Lung (tissue), 12 donors: ENCODE measurements around the gene UBE2C. TPM values are rescaled to one million over a fixed set of nuclear protein-coding genes. Genes with fewer than 3 reads are reported as not detected.
A peak's percentile ranks its signal among the peaks of the same experiment; 100 is the strongest.

ENCODE experiments used
- ATAC-seq: fragments of 200-7000 bp; cut with Tn5 transposase; one replicate; pipeline ENCODE4 v1.9.1; 2020; ENCODE audit warnings: moderate number of reproducible peaks; ENCODE audit not compliant: insufficient read depth, low FRiP score
- DNase-seq, 3 donors: peaks; one replicate each; pipeline ENCODE4 v3.0.0-alpha.2; 2013 to 2017
- H3K27ac ChIP-seq, 2 donors: one replicate each; pipeline ENCODE4 v1.5.1; 2013; ENCODE audit warnings: mild to moderate bottlenecking in 2 of 2, moderate library complexity in 2 of 2, control low read depth in 1 of 2, inconsistent platforms in 1 of 2, low read depth in 1 of 2, low read length in 1 of 2
- H3K27me3 ChIP-seq, 3 donors: one replicate each; pipeline ENCODE4 v1.5.1; 2013; ENCODE audit warnings: low read length in 2 of 3; ENCODE audit not compliant: control insufficient read depth in 3 of 3, insufficient read depth in 3 of 3
- H3K36me3 ChIP-seq, 4 donors: one replicate each; pipeline ENCODE4 v1.5.1; 2013; ENCODE audit warnings: low read length in 4 of 4, mild to moderate bottlenecking in 1 of 4, moderate library complexity in 1 of 4; ENCODE audit not compliant: control insufficient read depth in 4 of 4, insufficient read depth in 4 of 4
- H3K4me1 ChIP-seq, 5 donors: one replicate each; pipeline ENCODE4 v1.5.1; 2013; ENCODE audit warnings: low read length in 5 of 5, mild to moderate bottlenecking in 2 of 5, moderate library complexity in 1 of 5; ENCODE audit not compliant: control insufficient read depth in 5 of 5, insufficient read depth in 5 of 5
- H3K4me3 ChIP-seq: one replicate; pipeline ENCODE4 v1.5.1; 2013; ENCODE audit warnings: mild to moderate bottlenecking, control low read depth, moderate library complexity
- H3K9ac ChIP-seq, 2 donors: one replicate each; pipeline ENCODE4 v1.5.1; 2013; ENCODE audit warnings: low read length in 2 of 2, control low read depth in 1 of 2; ENCODE audit not compliant: insufficient read depth in 1 of 2
- H3K9me3 ChIP-seq, 4 donors: one replicate each; pipeline ENCODE4 v1.5.1; 2013; ENCODE audit warnings: low read length in 3 of 4, mild to moderate bottlenecking in 1 of 4, moderate library complexity in 1 of 4; ENCODE audit not compliant: control insufficient read depth in 4 of 4, insufficient read depth in 3 of 4
- WGBS, 2 donors: extraction: QIAGEN DNeasy Blood & Tissue Kit; methylation state at CpG; one replicate each; pipeline ENCODE4 v1.1.7; 2013; 5-methylcytosine and 5-hydroxymethylcytosine counted together
- polyA plus RNA-seq, 2 donors: library from polyadenylated mRNA; stranded (reverse); fragments of 200-250 nt; gene quantifications; one replicate each; pipeline ENCODE4 v1.2.1, GENCODE V29; 2013
- total RNA-seq, 2 donors: library from RNA; depleted of rRNA in 1 of 2; stranded (reverse); fragments of >200 nt in 1 of 2; gene quantifications; one replicate each; pipeline ENCODE4 v1.2.1, GENCODE V29; 2014 to 2021
- TF ChIP-seq, protein P1 (sequence below): IDR thresholded peaks from 2 replicates; pipeline ENCODE4 v1.5.1; 2012; ENCODE audit warnings: mild to moderate bottlenecking; ENCODE audit errors: control extremely low read depth, extremely low read depth
- donor health status: control.
- donor health status: control.
- donor health status: Bipolar disorder and iron deficiency.
- donor health status: healthy.
- donor health status: DM: yes; HTN: yes; CAD: no.

The UBE2C gene
- total and polyA plus RNA-seq, 4 donors: 2.5 to 17.0 (median 5.5) TPM

DNA sequence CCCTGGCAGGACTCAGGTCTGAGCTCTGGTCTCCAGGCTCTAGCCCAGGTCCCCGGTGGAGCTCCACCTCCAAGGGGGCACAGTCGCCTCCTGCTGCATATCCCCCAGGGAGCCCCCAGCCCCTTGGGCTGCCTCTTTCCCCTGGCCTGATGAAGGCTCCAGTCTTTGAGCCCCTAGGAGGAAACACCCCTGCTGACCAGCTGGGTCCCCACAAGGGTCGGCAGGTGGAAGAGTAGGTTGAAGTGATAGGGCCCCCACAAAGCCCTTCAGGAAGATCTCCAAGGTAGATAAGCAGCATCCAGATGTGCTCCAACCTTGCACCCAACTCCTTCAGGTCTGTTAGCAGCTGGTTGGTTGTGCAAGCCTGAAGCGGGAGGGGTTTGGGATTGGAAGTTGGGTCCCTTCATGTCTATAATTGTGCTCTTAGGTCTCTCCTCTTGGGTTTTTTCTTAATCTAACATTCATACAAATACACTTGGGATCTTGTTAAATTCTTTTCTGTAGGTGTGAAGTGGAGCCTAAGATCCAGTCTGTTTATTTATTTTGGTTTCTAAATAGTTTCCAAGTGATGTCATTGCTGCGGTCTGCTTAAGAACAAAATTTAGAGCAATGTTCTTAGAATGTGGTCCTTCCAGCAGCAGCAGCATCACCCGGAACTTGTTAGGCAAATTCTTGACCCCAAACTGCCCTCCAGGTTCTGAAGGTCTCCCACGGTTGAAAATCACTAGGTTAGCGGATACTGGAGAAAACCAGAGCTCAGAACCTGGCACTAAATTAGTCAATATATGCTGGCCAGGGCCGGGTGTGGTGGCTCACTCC is 5.1 kb downstream of the UBE2C start:
- Histone ChIP-seq H3K9ac (no peak overlapping the region), H3K4me1 (peaks cover 0 to 23% (median 1%) of the 10 kb centered on the region in 5 donors), H3K9me3 (no peaks in the 10 kb centered on the region), H3K27ac (no peak overlapping the region), H3K36me3 (no peaks in the 10 kb centered on the region), H3K27me3 (peaks cover 0 to 7% (median 3%) of the 10 kb centered on the region in 3 donors), H3K4me3 (no peak overlapping the region)
- ATAC-seq: peak; percentile 48
- 46 to 71% methylated on average over 9 of the region's 9 CpGs for WGBS, 2 donors
- TF ChIP-seq, protein P1, sequence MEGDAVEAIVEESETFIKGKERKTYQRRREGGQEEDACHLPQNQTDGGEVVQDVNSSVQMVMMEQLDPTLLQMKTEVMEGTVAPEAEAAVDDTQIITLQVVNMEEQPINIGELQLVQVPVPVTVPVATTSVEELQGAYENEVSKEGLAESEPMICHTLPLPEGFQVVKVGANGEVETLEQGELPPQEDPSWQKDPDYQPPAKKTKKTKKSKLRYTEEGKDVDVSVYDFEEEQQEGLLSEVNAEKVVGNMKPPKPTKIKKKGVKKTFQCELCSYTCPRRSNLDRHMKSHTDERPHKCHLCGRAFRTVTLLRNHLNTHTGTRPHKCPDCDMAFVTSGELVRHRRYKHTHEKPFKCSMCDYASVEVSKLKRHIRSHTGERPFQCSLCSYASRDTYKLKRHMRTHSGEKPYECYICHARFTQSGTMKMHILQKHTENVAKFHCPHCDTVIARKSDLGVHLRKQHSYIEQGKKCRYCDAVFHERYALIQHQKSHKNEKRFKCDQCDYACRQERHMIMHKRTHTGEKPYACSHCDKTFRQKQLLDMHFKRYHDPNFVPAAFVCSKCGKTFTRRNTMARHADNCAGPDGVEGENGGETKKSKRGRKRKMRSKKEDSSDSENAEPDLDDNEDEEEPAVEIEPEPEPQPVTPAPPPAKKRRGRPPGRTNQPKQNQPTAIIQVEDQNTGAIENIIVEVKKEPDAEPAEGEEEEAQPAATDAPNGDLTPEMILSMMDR: no peak
- peak in 2 of 3 donors; percentile 50 to 69 for DNase-seq

DNA sequence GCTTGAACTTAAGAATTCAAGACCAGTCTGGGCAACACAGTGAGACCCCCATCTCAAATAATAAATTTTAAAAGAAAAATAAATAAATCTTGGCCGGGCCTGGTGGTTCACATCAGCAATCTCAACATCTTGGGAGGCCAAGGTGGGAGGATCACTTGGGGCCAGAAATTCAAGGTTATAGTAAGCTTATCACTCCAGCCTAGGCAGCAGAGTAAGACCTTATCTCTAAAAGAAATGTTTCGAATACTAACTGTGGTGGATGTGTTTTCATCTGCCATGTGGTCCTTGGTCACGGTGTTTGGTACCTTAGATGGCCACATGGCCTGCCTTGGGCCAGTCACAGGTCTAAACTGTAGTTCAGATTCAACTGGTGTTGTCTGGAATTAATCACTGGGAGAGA is 5.8 kb downstream of the UBE2C start:
- no peak for ATAC-seq
- TF ChIP-seq, protein P1: no peak
- peaks cover 0 to 9% (median 7%) of the 10 kb centered on the region in 3 donors for H3K27me3 ChIP-seq
- H3K27ac ChIP-seq: no peak overlapping the region
- H3K36me3 ChIP-seq: no peaks in the 10 kb centered on the region
- 80 to 86% methylated on average over 3 of the region's 3 CpGs for WGBS, 2 donors
- no peak overlapping the region for H3K4me3 ChIP-seq
- DNase-seq: no peak
- H3K4me1 ChIP-seq: peaks cover 0 to 23% (median 7%) of the 10 kb centered on the region in 5 donors
- H3K9ac ChIP-seq: no peak overlapping the region
- no peaks in the 10 kb centered on the region for H3K9me3 ChIP-seq

DNA sequence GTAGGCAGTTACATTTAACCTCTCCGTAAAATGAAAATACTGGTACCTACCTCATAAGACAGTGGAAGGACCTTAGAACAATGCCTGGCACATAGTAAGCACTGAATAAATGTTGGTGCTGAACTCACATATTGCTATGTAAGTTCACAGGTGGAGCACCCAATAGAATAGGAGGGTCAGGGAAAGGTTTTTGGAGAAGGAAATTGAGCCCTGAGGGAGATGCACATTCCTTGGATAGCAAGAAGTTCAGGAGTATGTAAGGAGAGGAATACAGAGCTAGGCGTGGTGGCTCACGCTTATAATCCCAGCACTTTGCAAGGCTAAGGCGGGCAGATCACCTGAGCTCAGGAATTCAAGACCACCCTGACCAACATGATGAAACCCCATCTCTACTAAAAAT is 7.0 kb downstream of the UBE2C start:
- no peak overlapping the region for H3K9ac ChIP-seq
- no peak for ATAC-seq
- no peaks in the 10 kb centered on the region for H3K9me3 ChIP-seq
- H3K4me1 ChIP-seq: peaks cover 0 to 13% (median 4%) of the 10 kb centered on the region in 5 donors
- no peaks in the 10 kb centered on the region for H3K36me3 ChIP-seq
- TF ChIP-seq, protein P1: no peak
- H3K27ac ChIP-seq: no peak overlapping the region
- no peak for DNase-seq
- no peak overlapping the region for H3K4me3 ChIP-seq
- peaks cover 0 to 22% (median 19%) of the 10 kb centered on the region in 3 donors for H3K27me3 ChIP-seq
- WGBS, 2 donors: 87 to 90% methylated on average over 4 of the region's 4 CpGs
